DMS153 (cell line): ENCODE results near the gene BEND3.

Source experiments
- DNase-seq: peaks from one replicate; lab custom pipeline; 2025; lab: John Stamatoyannopoulos, UW

BEND3 gene

DNA sequence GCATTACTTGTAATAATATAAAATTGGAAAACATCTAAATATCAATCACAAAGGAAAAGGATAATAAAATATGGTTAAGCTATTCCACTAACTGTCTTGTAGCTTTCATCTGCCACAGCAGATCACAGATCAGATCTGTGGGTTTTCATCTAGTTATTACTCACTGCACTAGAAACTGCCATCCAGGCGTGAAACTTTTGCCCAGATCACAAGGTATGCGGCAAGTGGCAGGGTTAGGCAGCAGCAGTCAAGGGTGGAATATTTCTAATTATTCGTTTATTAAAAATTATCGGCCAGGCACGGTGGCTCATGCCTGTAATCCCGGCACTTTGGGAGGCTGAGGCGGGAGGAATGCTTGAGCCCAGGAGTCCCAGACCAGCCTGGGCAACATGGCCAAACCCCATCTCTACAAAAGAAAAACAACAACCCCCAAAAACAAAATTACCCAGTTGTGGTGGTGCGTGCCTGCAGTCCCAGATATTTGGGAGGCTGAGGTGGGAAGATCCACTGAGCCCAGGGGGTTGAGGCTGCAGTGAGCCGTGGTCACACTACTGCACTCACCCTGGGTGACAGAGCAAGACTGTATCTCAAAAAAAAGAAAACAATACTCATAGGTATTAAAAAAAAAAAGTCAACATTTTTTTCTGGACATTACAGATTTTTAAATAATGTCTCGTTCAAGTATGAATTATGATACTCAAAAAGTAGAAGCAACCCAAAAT, 32.1 kb downstream of the BEND3 start:
- DNase-seq: no peak

DNA sequence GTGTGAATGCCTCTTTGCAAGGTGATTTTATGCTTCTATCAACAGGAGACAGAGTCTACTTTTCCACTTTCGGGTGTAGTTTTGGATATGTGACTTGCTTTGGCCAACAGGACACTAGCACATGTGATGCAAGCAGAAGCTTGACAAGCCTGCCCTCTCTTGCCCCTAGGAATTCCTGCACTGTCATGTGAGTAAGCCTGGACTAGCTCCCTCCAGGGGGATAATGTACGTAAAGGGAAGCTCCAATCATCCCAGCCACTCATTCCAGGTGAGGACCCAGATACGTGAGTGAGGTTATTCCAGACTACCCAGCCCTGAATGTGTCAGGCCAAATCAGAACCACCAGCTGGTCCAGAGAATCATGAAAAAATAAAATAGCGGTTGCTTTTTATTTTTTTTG, 33.3 kb downstream of the BEND3 start:
- no peak for DNase-seq

DNA sequence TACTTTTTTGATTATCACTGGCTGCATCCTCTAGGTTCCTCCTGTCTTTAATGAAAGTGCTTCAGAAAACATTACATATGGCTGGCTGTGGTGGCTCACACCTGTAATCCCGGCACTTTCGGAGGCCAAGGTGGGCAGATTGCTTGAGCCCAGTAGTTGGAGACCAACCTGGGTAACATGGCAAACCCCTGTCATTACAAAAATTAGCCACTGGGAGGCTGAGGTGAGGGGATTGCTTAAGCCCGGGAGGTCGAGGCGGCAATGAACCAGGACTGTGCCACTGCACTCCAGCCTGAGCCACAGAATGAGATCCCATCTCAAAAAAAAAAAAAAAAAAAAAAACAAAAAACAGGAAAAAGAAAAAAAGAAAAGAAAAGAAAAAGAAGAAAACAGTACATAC, 35.3 kb downstream of the BEND3 start:
- DNase-seq: no peak

- DNase-seq: no peak
Observed at GRCh38 chr6:107079429-107079828, 35.9 kb downstream of the BEND3 start.

GRCh38 chr6:107077710-107078109, 37.6 kb downstream of the BEND3 start:
- DNase-seq: no peak

DNA sequence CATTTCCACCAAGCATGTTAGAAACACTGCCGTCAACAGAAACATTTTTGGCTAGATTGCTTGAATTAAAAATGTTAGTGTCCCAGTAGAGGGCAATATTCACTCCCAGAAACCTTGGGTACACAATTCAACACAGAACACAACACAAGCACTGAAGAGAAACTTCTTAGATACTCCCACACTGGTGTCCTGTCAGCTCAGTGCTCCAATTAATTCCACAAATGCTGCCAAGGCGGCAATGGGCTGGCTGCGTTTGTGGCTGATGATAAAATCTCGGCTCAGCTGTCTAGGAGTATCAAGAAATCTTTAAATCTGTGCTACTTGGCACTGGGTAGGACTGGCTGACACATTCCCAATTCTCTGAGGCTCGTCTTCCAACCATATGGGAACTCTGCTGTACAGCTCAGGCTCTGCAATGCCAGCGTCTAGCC, 39.3 kb downstream of the BEND3 start:
- no peak for DNase-seq

- DNase-seq: no peak
Observed at GRCh38 chr6:107070686-107071085, 44.6 kb downstream of the BEND3 start.

DNA sequence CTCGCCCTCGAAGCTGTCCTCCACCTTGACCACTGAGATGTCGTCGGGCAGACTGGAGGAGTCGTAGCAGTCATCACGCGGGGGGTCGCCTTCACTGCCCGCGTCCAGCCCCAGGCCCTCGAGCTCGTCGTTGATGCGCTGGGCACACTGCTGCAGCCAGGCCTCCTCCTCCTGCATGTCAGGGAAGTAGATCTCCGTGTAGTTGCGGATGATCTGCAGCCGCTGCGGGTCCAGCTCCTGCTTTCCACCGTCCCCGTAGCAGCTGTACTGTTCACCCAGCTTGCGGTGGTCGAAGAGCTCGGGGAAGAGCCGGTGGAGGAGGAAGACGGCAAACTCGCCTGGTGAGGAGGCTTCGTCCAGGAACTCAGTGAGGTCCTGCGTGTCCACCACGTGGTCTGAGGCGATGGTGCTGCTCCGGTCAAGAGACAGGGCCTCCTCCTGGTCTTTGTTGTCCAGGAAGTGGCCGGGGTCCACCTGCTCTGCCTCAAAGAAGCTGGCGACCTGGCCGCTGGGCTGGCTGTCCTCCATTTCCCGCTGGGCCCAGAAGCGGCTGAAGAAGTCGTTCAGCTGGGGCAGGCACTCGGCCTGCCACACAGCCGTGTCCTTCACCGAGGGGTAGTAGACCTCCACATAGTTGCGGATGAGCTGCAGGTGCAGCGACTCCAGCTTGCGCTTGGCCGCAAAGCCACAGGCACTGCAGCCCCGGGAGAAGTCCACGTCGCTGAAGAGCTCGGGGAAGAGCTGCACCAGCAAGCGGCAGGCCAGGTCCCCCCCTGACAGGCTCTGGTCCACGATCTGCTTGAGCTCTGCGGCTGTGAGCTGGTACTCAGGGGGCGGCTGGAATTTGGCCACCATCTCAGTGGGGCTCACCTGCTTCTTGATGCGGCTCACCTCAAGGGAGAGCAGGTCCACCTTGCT, 45.4 kb downstream of the BEND3 start:
- DNase-seq: no peak

DNA sequence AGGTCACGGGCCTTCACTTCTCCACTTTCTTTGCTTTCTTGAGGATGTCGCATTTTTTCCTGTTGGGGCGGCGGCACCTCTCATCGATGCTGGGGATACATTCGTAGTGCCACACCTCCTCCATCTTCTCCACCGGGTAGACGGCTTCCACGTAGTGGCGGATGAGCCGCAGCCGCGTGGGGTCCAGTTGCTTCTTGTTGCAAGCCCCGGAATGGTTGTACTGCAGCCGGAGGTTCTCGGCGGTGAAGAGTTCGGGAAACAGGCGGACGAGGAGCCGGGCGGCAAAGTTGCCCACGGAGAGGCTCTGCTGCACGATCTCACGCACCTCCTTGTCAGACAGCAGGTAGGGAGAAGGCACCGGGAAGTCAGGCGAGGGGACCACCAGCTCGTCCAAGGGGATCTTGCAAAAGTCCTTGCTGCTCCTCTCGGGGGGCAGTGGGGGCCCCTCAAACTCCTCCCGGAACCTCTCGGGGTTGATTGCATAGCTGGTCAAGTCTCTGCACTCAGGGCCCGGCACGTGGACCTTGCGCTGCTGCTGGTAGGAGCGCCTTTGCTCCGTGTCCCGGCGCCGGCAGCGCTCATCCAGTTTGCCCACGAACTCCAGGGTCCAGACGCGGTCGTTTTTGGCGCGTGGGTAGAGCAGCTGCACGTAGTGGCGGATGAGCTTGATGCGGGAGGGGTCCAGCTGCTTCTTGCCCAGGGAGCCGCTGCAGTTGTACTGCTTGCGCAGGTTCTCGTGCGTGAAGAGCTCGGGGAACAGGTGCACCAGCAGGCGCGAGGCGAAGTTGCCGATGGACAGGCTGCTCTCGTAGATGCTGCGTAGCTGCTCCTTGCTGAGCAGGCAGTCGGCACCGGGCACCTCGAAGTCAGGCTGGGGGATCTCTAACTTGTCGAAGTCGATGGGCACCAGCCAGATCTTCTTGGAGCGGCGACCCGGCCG, 46.4 kb downstream of the BEND3 start:
- no peak for DNase-seq

DNA sequence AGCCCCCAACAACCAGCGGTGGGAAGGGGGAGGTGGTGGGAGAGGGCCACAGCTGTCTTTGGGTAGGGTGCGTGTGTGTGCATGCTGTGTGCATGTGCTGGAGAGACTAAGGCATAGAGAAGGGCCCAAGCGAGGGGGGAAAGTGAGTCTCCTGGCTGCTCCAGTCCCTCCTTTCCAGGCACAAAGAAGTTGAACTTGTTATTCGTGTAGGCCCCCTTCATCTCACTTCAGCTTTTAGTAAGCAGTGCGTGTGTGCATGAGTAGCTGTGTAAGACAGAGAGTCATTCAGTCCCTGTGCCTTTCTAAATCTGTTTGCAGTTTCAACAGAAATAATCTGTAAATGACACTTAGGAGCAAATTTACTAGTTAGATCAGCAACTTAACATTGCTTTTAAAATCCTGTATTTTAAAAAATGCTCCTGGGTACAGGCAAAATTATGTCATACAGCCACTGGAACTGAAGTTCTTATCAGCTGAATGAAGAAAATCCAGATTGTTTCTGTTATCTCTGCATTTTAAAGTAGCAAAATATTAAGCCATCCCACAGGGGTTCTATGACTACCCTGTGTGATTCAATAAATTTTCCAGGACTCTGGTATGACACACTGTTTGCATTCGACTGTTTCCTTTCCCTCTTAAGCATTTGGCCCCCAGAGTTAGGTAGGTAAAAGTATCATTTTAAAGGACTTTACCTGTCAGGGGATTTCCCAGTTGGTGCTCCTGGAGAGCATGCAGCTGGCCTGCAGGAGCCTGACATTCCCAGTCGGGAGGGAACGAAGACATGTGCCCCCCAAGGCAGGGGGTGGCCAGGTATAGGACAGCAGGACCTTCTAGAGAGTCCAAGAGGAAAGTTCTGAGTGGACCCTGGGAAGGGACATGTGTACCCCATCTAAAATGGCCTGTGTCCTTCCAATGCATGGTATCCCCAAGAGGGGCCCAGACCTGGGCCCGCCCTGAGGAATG, 48.3 kb downstream of the BEND3 start:
- DNase-seq: no peak

- no peak for DNase-seq
Observed at GRCh38 chr6:107064579-107065065, 50.7 kb downstream of the BEND3 start.

- no peak for DNase-seq
Observed at GRCh38 chr6:107062691-107063090, 52.6 kb downstream of the BEND3 start.

DNA sequence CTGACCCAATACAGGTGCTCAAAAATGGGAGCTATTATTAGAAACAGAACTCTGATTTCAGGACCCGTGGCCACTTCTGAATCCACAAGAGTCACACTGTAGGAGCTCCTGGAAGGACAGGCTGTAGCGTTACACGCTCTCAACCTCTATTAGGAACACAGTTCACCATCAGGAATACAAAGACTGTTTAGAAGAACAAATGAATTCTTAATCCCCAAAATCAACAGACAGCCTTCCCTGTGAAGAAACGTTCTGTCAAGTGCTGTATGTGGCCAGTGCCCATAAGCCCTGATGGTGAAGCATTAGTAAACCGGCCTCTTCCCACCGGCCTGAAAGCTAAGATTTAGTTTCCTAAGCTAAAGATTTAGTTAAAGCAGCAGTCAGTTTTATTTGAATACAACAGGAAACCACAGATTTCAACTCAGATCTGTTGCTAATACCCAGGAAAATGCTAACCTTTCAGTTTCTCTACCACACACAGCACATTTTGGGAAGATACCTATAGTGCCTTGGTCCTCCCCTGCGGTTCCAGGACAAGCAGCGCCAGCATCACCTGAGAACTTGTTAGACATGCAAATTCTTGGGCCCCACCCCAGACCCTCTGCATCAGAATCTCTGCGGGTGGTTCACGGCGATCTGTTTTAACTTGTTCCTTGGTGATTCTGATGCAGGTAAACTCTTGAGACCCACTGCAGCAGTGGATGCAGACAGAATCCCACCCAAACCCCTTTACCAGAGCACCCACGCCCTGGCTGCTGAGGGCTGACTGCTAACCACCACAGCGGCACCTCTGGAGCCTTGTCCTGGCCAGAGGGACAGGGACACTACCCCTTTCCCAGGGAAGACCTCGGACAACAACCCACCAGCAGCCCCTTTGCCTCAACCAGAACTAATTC, 53.9 kb downstream of the BEND3 start:
- DNase-seq: no peak

- no peak for DNase-seq
Observed at GRCh38 chr6:107060704-107061103, 54.6 kb downstream of the BEND3 start.

DNA sequence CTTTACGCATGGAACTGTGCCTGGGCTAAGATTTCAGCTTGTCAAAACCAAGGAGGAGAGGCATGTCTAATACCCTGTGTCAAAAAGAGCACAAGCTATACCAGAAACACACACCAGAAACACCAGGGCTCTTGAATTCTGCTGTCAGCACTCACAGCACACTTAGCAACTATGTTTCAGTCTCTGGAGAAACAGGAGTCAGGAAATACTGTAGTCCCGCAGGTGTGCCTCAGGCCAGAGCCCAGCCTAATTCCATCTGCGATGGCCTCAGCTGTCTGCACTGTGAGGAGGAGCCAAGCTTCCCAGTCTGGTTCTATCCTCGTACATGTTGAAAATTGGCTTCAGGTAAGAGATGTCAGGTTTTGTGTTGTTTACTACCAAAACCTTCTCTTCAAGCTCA, 55.7 kb downstream of the BEND3 start:
- DNase-seq: no peak

- DNase-seq: no peak
Observed at GRCh38 chr6:107057679-107058078, 57.6 kb downstream of the BEND3 start.

DNA sequence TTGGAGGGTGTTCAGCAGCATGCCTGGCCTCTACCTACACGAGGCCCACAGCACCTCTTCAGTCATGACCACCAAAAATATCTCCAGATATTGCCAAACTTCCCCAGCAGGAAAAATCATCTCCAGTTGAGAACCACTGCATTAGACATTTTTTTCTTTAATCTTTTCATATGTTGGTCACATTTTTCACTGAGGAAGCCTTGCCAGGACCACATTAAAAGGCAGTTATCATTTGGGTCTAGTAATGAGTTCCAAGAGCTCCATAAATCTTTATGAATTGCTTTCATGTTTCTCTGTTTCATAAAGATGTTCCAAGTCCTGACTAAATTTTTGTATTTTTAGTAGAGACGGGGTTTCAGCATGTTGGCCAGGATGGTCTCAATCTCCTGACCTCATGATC, 58.5 kb downstream of the BEND3 start:
- no peak for DNase-seq

GRCh38 chr6:107047807-107048206, 67.5 kb downstream of the BEND3 start:
- DNase-seq: no peak

GRCh38 chr6:107045826-107046675, 69.3 kb downstream of the BEND3 start:
- DNase-seq: no peak
